GM18951 (cell line): Measurements from ENCODE around the gene C20orf204.

Experiments
- POLR2A ChIP-seq: IDR thresholded peaks from 4 replicates; pipeline ENCODE4 v1.6.1; 2011; ENCODE audit warnings: mild to moderate bottlenecking; ENCODE audit not compliant: insufficient read length, insufficient read depth; ENCODE audit errors: extremely low read depth
- in situ Hi-C: fragments of 300-500 bp; cut with MboI; formaldehyde crosslinking; loops from one replicate; pipeline ENCODE4 v1.12.0; 2022; ENCODE audit warnings: low sequenced_read_pairs, mixed read lengths, inconsistent platforms; ENCODE audit not compliant: unreplicated experiment

C20orf204 gene

DNA sequence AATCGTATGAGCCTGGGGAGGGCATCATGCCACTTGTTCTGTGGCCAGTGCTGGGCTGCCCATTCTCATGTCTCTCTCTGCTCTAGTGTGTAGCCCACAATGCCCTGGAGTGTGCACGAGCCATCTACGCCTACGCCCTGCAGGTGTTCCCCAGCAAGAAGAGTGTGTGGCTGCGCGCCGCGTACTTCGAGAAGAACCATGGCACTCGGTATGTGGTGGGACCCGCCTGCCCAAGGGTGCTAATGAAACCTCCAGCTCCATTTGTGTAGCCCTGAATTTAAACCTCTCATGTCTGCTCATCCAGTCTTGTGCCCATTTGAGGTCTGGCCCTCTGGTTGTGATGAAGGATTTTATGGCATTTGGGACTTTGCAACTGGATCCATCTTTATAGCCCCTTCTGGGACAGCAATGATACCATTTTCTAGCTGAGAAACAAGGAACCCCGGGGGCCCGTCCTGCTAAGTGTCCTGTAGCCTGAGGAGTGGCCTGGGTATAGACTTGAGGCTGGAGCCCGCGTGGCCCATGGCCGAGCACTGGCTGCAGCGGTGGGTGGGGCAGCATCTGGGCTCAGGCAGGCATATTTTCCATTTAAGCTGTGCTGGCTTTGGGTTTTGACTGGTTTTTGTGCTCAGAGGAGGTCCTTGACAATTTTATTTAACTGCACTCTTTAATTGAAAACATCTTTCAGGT is 13.2 kb upstream of the C20orf204 start:
- TF ChIP-seq POLR2A = no peak
- in situ Hi-C loops = no loop called here

GRCh38 chr20:64023361-64024140 is 12.4 kb upstream of the C20orf204 start:
- in situ Hi-C loops = no loop called here
- no peak for TF ChIP-seq POLR2A

GRCh38 chr20:64024141-64024990 is 11.6 kb upstream of the C20orf204 start:
- in situ Hi-C loops = no loop called here
- TF ChIP-seq POLR2A = no peak

DNA sequence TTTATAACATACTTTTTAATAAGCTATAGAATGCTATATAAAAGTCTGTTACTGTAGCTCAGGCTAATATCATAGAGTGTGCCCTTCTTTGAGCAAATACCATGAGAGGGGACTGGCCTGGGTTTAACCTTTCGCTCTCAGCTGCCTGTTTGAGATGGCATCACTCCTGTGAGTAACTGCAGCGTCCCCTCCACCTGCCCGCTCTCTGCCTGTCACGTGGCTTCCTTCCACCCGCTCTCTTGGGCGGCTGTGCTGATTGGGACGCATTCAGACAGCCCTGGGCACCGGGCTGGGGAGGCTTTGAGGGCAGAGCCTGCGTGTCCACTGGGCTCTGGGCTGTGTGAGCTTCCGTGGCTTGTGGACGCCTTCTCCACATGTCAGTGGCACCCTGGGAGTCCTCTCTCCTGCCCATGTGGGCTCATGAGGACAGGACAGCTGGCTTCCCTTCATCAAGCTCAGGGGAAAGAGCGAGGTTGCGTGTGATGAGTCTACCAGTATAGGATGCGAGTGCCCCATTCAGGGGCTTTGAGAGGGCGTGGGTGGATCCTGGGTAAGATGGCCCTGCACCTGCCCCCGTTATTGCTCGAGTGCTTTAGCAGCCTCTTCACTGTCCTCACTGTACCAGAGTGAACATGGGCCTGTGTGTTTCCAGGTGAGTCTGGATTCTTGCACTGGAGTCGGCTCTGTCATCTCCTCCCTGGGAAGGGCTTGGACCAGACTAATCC is 10.7 kb upstream of the C20orf204 start:
- in situ Hi-C loops = no loop called here
- TF ChIP-seq POLR2A = no peak

- in situ Hi-C loops = no loop called here
- TF ChIP-seq POLR2A = no peak
Measured at GRCh38 chr20:64025826-64026412, 10.1 kb upstream of the C20orf204 start.

GRCh38 chr20:64027981-64028685 is 7.8 kb upstream of the C20orf204 start:
- TF ChIP-seq POLR2A = no peak
- in situ Hi-C loops = no loop called here

DNA sequence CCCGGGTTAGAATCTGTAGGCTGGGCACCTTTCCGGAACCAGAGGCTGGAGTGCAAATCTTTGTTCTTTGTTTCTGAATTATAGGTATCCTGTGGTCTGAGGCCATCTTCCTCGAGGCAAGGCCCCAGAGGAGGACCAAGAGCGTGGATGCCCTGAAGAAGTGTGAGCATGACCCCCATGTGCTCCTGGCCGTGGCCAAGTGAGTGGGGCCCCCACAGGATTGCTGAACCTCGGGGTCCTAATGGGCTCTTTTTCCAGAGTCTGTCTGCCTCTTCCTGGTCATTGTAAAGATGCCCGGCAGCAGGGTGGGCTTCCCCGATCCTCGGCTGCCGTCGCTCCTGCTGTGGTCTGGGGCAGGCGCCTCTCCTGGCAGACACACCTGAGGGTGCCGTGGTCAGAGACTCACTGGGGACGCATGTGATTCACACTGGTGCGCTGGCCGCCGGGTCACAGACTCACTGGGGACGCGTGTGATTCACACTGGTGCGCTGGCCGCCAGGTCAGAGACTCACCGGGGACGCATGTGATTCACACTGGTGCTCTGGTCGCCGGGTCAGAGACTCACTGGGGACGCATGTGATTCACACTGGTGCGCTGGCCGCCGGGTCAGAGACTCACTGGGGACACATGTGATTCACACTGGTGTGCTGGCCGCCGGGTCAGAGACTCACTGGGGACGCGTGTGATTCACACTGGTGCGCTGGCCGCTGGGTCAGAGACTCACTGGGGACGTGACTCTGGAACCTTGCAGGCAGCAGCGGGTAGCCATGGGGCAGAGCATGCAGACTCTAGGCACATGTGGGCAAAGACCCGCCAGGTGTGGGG is 6.5 kb upstream of the C20orf204 start:
- TF ChIP-seq POLR2A = no peak
- in situ Hi-C loops = no loop called here

GRCh38 chr20:64030371-64031134 is 5.4 kb upstream of the C20orf204 start:
- in situ Hi-C loops = no loop called here
- no peak for TF ChIP-seq POLR2A

- TF ChIP-seq POLR2A = no peak
- in situ Hi-C loops = no loop called here
Measured at GRCh38 chr20:64031822-64032314, 4.1 kb upstream of the C20orf204 start.
